Testis (tissue), 2 donors: ENCODE results near the gene SMIM3.

ENCODE experiments used
- POLR2A ChIP-seq: fragments of 450-650 bp; IDR thresholded peaks from one replicate; pipeline ENCODE4 v1.6.1; 2017; ENCODE audit warnings: antibody characterized with exemption, mild to moderate bottlenecking, moderate library complexity
- TF ChIP-seq, protein P1 (sequence below), 3 experiments: fragments of 450-650 bp in 2 of 3; fragments of 200-600 bp in 1 of 3; sonication (generic) in 1 of 3; IDR thresholded peaks; one replicate each; pipeline ENCODE4 v1.5.1; 2016 to 2019; ENCODE audit warnings: antibody characterized with exemption in 3 of 3, mild to moderate bottlenecking in 2 of 3, moderate library complexity in 1 of 3

DNA sequence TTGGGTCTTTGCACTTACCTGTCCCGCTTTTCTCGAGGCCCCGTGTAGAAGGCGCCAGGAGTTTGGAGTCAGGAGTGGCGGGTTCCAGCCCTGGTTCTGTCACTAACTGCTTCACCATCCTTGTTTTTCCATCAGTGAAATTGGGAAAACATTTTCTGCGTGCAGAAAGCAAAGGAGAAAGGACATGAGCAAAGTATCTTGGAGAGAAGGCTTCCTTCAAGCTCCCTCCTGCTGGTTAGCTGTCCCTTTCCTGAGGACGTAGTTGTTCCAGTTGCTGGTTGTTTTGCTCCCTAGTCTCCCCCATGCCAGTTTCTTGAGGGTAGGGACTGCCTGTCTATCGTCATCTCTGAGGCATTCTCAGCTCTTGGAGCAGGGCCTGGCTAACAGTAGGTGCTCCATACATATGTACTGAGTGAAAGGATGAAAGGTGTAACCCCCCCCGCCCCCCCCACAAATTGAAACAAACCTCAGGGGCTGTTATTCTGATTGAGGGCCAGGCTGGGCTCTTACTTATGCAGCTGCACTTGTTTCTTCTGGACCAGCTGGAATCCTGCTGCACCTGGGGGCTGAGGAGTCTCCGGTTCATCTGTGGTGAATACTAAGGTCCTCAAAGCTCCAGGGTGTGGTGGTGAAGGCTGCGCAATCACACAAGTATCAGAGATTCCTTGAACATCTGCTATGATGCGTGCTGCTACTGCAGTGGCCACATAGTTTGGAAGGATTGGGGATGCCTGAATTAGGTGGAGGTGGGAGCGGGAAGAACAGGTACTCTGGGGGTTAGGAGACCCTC lies 1.0 kb downstream of the SMIM3 start:
- TF ChIP-seq, protein P1, sequence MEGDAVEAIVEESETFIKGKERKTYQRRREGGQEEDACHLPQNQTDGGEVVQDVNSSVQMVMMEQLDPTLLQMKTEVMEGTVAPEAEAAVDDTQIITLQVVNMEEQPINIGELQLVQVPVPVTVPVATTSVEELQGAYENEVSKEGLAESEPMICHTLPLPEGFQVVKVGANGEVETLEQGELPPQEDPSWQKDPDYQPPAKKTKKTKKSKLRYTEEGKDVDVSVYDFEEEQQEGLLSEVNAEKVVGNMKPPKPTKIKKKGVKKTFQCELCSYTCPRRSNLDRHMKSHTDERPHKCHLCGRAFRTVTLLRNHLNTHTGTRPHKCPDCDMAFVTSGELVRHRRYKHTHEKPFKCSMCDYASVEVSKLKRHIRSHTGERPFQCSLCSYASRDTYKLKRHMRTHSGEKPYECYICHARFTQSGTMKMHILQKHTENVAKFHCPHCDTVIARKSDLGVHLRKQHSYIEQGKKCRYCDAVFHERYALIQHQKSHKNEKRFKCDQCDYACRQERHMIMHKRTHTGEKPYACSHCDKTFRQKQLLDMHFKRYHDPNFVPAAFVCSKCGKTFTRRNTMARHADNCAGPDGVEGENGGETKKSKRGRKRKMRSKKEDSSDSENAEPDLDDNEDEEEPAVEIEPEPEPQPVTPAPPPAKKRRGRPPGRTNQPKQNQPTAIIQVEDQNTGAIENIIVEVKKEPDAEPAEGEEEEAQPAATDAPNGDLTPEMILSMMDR (IDR thresholded peaks at IDR 0.05) = no peak
- no peak for TF ChIP-seq POLR2A
